SK-N-SH treated with all-trans-retinoic acid at 6 μM for 48 hours (cell line): Measurements from ENCODE around the gene CCT7.

Source experiments
- ZC3H10 ChIP-seq: fragments of 250-450 bp; sonication (Bioruptor Pico); IDR thresholded peaks from 2 replicates; pipeline ENCODE4 v1.5.1; 2021; ENCODE audit warnings: mild to moderate bottlenecking, moderate library complexity
- ZNF565 ChIP-seq: fragments of 450-650 bp; formaldehyde crosslinking; conservative IDR thresholded peaks from 2 replicates; pipeline ENCODE4 v1.5.0; 2020; ENCODE audit warnings: low read depth, mild to moderate bottlenecking, moderate library complexity

- TF ChIP-seq ZC3H10 (no peak), ZNF565 (no peak)
These were observed 45.7 kb downstream of the CCT7 start for GRCh38 chr2:73279852-73280251.
